Stomach (tissue), 9 donors: ENCODE measurements around the gene CCDC127. TPM values are rescaled to one million over a fixed set of nuclear protein-coding genes. Genes with fewer than 3 reads are reported as not detected.
"Not testable (repeated sequence)": the region's sequence is repeated elsewhere in the genome, so short reads cannot be mapped to it uniquely, and the experiment has no call there.

Experiments
- DNase-seq, 2 donors: peaks; one replicate each; pipeline versions ENCODE4 v3.0.0 to v3.0.0-alpha.2; 2013 to 2019
- H3K27ac ChIP-seq, 5 donors: fragments of 200-600 bp in 4 of 5; sonication (generic) in 4 of 5; one replicate each; pipeline ENCODE4 v1.5.1; 2013 to 2019; ENCODE audit warnings: mild to moderate bottlenecking in 1 of 5, moderate library complexity in 1 of 5
- H3K27me3 ChIP-seq, 3 donors: fragments of 200-600 bp; sonication (generic); one replicate each; pipeline ENCODE4 v1.5.1; 2017 to 2019; ENCODE audit warnings: mixed run types in 1 of 3
- H3K36me3 ChIP-seq, 4 donors: fragments of 200-600 bp; sonication (generic); 1 replicate in 3 of 4; 2 replicates in 1 of 4; pipeline ENCODE4 v1.5.1; 2016 to 2019
- H3K4me1 ChIP-seq, 4 donors: fragments of 200-600 bp; sonication (generic); one replicate each; pipeline ENCODE4 v1.5.1; 2016 to 2019
- H3K4me3 ChIP-seq, 4 donors: fragments of 200-600 bp; sonication (generic) in 3 of 4; one replicate each; pipeline ENCODE4 v1.5.1; 2016 to 2019; ENCODE audit warnings: mild to moderate bottlenecking in 1 of 4
- H3K9me3 ChIP-seq, 4 donors: fragments of 200-600 bp; sonication (generic); one replicate each; pipeline ENCODE4 v1.5.1; 2016 to 2019
- EP300 ChIP-seq: sonication (generic); formaldehyde crosslinking; IDR thresholded peaks from one replicate; pipeline ENCODE4 v1.6.1; 2017; ENCODE audit warnings: antibody characterized with exemption
- POLR2A ChIP-seq, 4 donors: fragments of 450-650 bp; IDR thresholded peaks; one replicate each; pipeline ENCODE4 v1.6.1; 2016; ENCODE audit warnings: antibody characterized with exemption in 4 of 4, control low read depth in 2 of 4, mild to moderate bottlenecking in 1 of 4, moderate library complexity in 1 of 4
- POLR2AphosphoS5 ChIP-seq, 3 donors: sonication (generic); formaldehyde crosslinking; IDR thresholded peaks; one replicate each; pipeline ENCODE4 v1.6.1; 2016; ENCODE audit warnings: antibody characterized with exemption in 3 of 3
- WGBS, 5 donors: extraction: QIAGEN DNeasy Blood & Tissue Kit in 3 of 5; methylation state at CpG; one replicate each; pipeline versions ENCODE4 v1.1.5 to v1.1.7; 2013 to 2018; 5-methylcytosine and 5-hydroxymethylcytosine counted together
- intact Hi-C: fragments of 100-400 bp; cut with DNase I; formaldehyde crosslinking; loops from one replicate; pipeline ENCODE4 v1.15.1; 2023; ENCODE audit warnings: low total_unique reads
- polyA plus RNA-seq, 3 donors: library from polyadenylated mRNA; stranded (reverse); fragments of 200-250 nt; gene quantifications; one replicate each; pipeline ENCODE4 v1.2.3, GENCODE V29; 2013
- total RNA-seq, 5 donors: library from RNA; depleted of rRNA; stranded (reverse); fragments of >200 nt; gene quantifications; one replicate each; pipeline versions ENCODE4 v1.1.0 to v1.2.3, GENCODE V29; 2014 to 2016
- TF ChIP-seq, protein P1 (sequence below), 7 experiments: fragments of 450-650 bp in 4 of 7; fragments of 200-600 bp in 3 of 7; sonication (generic) in 3 of 7; IDR thresholded peaks; one replicate each; pipeline ENCODE4 v1.5.1; 2016 to 2019; ENCODE audit warnings: antibody characterized with exemption in 7 of 7, control low read depth in 2 of 7, mild to moderate bottlenecking in 1 of 7
- donor health status: healthy with polysubstance abuse.
- donor health status: Bipolar disorder and iron deficiency.
- donor health status: healthy.

The CCDC127 gene
- total and polyA plus RNA-seq, 8 donors = 1.2 to 8.5 (median 1.8) TPM

DNA sequence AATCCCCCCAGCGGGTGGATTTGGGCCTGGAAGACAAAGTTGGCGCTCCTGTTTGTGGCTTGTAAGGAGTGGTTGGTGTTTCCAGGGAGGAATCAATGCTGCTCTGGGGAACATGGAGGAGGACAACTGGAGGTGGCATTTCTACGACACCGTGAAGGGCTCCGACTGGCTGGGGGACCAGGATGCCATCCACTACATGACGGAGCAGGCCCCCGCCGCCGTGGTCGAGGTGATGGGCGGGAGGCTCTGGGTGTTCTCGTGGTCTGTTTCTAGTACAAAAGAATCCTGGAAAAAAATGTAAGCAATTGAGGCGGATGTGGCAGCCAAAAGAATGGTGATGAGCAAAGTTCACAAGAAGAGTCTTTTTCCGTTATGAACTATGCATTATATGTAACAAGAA lies 7.4 kb upstream of the CCDC127 start:
- H3K4me3 ChIP-seq = no peak overlapping the region
- H3K27me3 ChIP-seq = no peaks in the 10 kb centered on the region
- H3K36me3 ChIP-seq = peaks cover 59 to 68% (median 66%) of the 10 kb centered on the region in 4 donors
- H3K9me3 ChIP-seq = no peaks in the 10 kb centered on the region
- intact Hi-C loops = no loop called here
- no peak overlapping the region for H3K27ac ChIP-seq
- peaks cover 3 to 31% (median 18%) of the 10 kb centered on the region in 4 donors for H3K4me1 ChIP-seq
- WGBS, 5 donors = 93 to 99% (median 97%) methylated on average over 14 of the region's 14 CpGs
- no peak for TF ChIP-seq EP300
- TF ChIP-seq POLR2A (IDR thresholded peaks at IDR 0.05) = no peak
- TF ChIP-seq, protein P1, sequence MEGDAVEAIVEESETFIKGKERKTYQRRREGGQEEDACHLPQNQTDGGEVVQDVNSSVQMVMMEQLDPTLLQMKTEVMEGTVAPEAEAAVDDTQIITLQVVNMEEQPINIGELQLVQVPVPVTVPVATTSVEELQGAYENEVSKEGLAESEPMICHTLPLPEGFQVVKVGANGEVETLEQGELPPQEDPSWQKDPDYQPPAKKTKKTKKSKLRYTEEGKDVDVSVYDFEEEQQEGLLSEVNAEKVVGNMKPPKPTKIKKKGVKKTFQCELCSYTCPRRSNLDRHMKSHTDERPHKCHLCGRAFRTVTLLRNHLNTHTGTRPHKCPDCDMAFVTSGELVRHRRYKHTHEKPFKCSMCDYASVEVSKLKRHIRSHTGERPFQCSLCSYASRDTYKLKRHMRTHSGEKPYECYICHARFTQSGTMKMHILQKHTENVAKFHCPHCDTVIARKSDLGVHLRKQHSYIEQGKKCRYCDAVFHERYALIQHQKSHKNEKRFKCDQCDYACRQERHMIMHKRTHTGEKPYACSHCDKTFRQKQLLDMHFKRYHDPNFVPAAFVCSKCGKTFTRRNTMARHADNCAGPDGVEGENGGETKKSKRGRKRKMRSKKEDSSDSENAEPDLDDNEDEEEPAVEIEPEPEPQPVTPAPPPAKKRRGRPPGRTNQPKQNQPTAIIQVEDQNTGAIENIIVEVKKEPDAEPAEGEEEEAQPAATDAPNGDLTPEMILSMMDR (IDR thresholded peaks at IDR 0.05) = no peak
- TF ChIP-seq POLR2AphosphoS5 (IDR thresholded peaks at IDR 0.05) = no peak
- DNase-seq = no peak

DNA sequence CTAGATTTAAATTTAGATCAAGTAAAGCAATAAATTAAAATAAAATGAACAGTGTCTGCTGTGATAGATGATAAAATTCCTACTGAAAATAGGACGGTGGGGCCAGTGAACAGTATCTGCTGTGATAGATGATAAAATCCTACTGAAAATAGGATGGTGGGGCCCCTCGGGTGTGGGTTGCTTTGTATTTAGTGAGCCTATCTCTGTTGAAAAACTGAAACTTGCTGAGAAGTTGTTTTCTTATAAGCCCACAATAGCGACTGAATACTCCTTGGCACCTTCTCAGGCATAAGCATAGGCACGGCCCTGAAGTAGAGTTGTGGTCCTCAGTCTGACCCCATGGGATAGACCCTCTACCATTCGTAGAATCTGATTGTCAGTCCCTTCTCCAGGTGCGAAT lies 5.8 kb upstream of the CCDC127 start:
- Histone ChIP-seq H3K27me3 (no peaks in the 10 kb centered on the region), H3K36me3 (peaks cover 49 to 52% (median 51%) of the 10 kb centered on the region in 4 donors), H3K9me3 (no peaks in the 10 kb centered on the region), H3K4me3 (no peak overlapping the region), H3K27ac (no peak overlapping the region), H3K4me1 (peaks cover 6 to 44% (median 31%) of the 10 kb centered on the region in 4 donors)
- TF ChIP-seq, protein P1 (IDR thresholded peaks at IDR 0.05) = no peak
- TF ChIP-seq POLR2AphosphoS5 (IDR thresholded peaks at IDR 0.05) (no peak), EP300 (no peak), POLR2A (IDR thresholded peaks at IDR 0.05) (no peak)
- intact Hi-C loops = no loop called here
- DNase-seq = no peak
- 66 to 88% (median 76%) methylated on average over 6 of the region's 6 CpGs for WGBS, 5 donors

DNA sequence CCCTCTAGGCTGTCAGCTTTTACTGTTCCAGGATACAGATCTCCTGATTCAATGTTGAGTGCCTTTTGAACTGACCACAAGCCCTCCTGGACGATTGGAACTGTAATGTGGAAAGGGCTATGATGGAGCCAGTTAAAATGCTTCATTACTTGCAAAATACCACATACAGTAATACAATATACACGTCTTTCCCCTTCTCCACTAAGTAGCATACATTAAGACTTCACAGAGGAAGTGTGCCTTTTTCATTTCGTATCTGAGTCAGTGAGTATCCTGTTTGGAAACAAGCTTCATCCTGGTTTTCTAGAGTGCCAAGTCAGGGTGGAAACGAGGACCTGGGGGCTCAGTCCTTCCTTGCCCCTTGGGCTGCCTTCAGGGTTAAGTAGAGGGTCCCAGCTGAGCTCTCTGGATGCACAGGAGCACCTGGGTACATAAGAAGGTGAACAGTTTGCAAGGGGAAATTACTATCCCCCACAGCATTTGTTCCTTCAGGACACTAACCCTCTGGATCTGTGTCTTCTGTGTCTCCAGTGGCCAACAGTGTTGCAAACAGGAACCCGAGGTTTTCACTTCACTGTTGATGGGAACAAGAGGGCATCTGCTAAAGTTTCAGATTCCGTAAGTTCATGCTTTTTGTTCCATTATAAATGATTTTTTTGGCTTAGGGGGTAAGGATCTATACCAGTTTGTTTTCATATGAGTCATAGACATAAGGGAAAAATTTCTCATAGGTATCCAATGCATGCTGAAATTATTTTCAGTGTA lies 5.2 kb upstream of the CCDC127 start:
- intact Hi-C loops, H3K4me3 ChIP-seq, H3K27me3 ChIP-seq, H3K27ac ChIP-seq, DNase-seq, H3K9me3 ChIP-seq: not testable (repeated sequence)
- 40 to 55% (median 44%) methylated on average over 6 of the region's 6 CpGs for WGBS, 5 donors
- Histone ChIP-seq H3K4me1 (peaks cover 6 to 44% (median 31%) of the 10 kb centered on the region in 4 donors), H3K36me3 (peaks cover 42 to 46% (median 44%) of the 10 kb centered on the region in 4 donors)

DNA sequence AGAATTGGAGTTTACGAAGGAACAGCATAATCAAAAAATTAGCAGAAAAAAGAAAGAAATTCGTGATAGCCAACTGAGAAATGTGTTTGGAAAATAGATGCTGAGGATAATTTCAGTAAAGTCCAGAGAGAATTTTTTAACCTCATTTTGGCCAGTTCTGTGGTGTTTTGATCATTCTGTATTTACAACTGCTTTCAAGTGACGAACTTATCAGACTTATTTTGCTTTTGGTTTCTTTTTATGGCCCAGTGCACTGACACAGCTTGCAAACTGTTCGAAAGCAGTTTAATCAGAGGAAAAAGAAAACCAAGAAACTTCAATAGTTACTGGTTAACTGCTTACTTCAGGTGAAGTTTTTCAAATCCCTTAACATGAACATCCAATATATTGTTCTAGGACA lies 2.0 kb upstream of the CCDC127 start:
- 9 to 21% (median 17%) methylated on average over 4 of the region's 4 CpGs for WGBS, 5 donors
- Histone ChIP-seq H3K4me1 (peaks cover 11 to 58% (median 38%) of the 10 kb centered on the region in 4 donors), H3K36me3 (peaks cover 13 to 14% (median 13%) of the 10 kb centered on the region in 4 donors), H3K9me3 (no peaks in the 10 kb centered on the region), H3K27ac (peak overlapping the region in 4 of 5 donors; percentile 91 to 94 (median 93)), H3K27me3 (no peaks in the 10 kb centered on the region), H3K4me3 (peak overlapping the region; percentile 89 to 98 (median 98))
- TF ChIP-seq EP300 (no peak), POLR2A (IDR thresholded peaks at IDR 0.05) (no peak), POLR2AphosphoS5 (IDR thresholded peaks at IDR 0.05) (no peak)
- TF ChIP-seq, protein P1 (IDR thresholded peaks at IDR 0.05) = no peak
- DNase-seq = peak in 1 of 2 donors; percentile 25
- intact Hi-C loops = no loop called here

DNA sequence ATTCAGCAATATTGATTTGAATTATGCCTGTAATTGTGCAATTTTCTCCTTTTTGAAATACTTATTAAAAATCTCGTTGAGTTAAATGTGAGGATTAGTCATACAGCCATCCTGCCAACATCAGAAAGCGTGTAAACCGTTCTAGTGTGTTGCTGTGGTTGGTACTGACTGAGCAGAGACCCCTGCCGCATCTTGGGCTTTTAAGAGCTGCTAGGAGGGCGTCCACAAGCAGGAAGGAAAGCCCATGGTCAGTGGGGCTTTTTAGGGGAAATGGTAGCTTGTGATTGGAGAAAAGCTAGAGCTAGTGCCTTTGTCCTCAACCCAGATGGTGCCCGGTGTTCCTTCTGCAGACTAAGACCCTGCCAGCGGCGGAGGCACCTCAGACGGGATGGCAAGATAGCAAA lies 1.5 kb upstream of the CCDC127 start:
- Histone ChIP-seq H3K36me3 (peaks cover 8 to 13% (median 10%) of the 10 kb centered on the region in 4 donors), H3K9me3 (no peaks in the 10 kb centered on the region), H3K4me3 (peak overlapping the region; percentile 89 to 98 (median 98)), H3K27ac (peak overlapping the region; percentile 50 to 94 (median 93)), H3K4me1 (peaks cover 11 to 64% (median 40%) of the 10 kb centered on the region in 4 donors), H3K27me3 (no peaks in the 10 kb centered on the region)
- TF ChIP-seq, protein P1 (IDR thresholded peaks at IDR 0.05) = no peak
- TF ChIP-seq EP300 = no peak
- TF ChIP-seq POLR2AphosphoS5 (IDR thresholded peaks at IDR 0.05) = no peak
- TF ChIP-seq POLR2A (IDR thresholded peaks at IDR 0.05) = no peak
- WGBS, 5 donors = 4 to 16% (median 9%) methylated on average over 9 of the region's 9 CpGs
- intact Hi-C loops = no loop called here
- DNase-seq = peak in 1 of 2 donors; percentile 24
